AG08396 (cell line): ENCODE measurements around the gene CRYGA.
"Not testable (repeated sequence)": the region's sequence is repeated elsewhere in the genome, so short reads cannot be mapped to it uniquely, and the experiment has no call there.

Experiments used
- DNase-seq: peaks from one replicate; pipeline ENCODE4 v3.0.0; 2012; ENCODE audit warnings: low spot score, mixed read lengths

Gene CRYGA

GRCh38 chr2:208127090-208127489, 36.3 kb downstream of the CRYGA start:
- no peak for DNase-seq

- DNase-seq: no peak
Observed at GRCh38 chr2:208125251-208125650, 38.1 kb downstream of the CRYGA start.

- not testable (repeated sequence) for DNase-seq
Observed at GRCh38 chr2:208124013-208124715, 39.2 kb downstream of the CRYGA start, which contains the start of gene CRYGD. Gene CRYGD, minus strand, starts transcription at chr2:208124524. Its CDS starts 51 bp downstream, at chr2:208124473.

- no peak for DNase-seq
Observed at GRCh38 chr2:208122248-208122647, 41.1 kb downstream of the CRYGA start.

- DNase-seq: no peak
Observed at GRCh38 chr2:208118918-208119317, 44.5 kb downstream of the CRYGA start.

GRCh38 chr2:208117390-208117789, 46.0 kb downstream of the CRYGA start:
- not testable (repeated sequence) for DNase-seq

GRCh38 chr2:208112969-208113368, 50.4 kb downstream of the CRYGA start:
- no peak for DNase-seq

GRCh38 chr2:208112273-208112745, 51.1 kb downstream of the CRYGA start:
- DNase-seq: not testable (repeated sequence)
